IMR-90 (cell line): ENCODE data around the gene ME3. TPM values are rescaled to one million over a fixed set of nuclear protein-coding genes. Genes with fewer than 3 reads are reported as not detected.

Experiments used
- ATAC-seq: fragments of 200-7000 bp; cut with Tn5 transposase; 2 replicates; pipeline ENCODE4 v1.9.1; 2020; ENCODE audit warnings: low read depth, mild to moderate bottlenecking, moderate library complexity
- BruUV-seq: library from RNA; stranded (reverse); fragments of 400-500 nt; replicated peaks from 2 replicates; lab custom pipeline; 2021; lab: Mats Ljungman, UMichigan
- CTCF ChIA-PET: fragments of 300-600 bp; formaldehyde crosslinking; extraction: SDS; loops from one replicate; lab custom pipeline; 2021; ENCODE audit warnings: antibody characterized with exemption; lab: Yijun Ruan, JAX
- POLR2A ChIA-PET: fragments of 300-600 bp; sonication (Branson Sonifier 250); formaldehyde crosslinking; loops from one replicate; lab custom pipeline; 2022; ENCODE audit warnings: antibody characterized with exemption; ENCODE audit not compliant: unreplicated experiment; lab: Charles Lee
- DNase-seq: peaks from one replicate; pipeline ENCODE4 v3.0.0; 2013
- H2AFZ ChIP-seq: replicated peaks from 2 replicates; pipeline ENCODE3; 2013; ENCODE audit warnings: low read length, mild to moderate bottlenecking; ENCODE audit not compliant: poor library complexity
- H2AK5ac ChIP-seq: 2 replicates; pipeline ENCODE4 v1.6.1; 2013; ENCODE audit warnings: low read depth, low read length, inconsistent platforms
- H2AK9ac ChIP-seq: replicated peaks from 2 replicates; pipeline ENCODE3; 2013; ENCODE audit warnings: mild to moderate bottlenecking, low read depth, low read length, moderate library complexity; ENCODE audit not compliant: poor library complexity
- H2BK120ac ChIP-seq: 2 replicates; pipeline ENCODE4 v1.6.1; 2013; ENCODE audit warnings: low read depth, low read length, inconsistent platforms
- H2BK15ac ChIP-seq: 3 replicates; pipeline ENCODE4 v1.6.1; 2013; ENCODE audit warnings: low read depth, low read length, inconsistent platforms
- H2BK20ac ChIP-seq: 2 replicates; pipeline ENCODE4 v1.6.1; 2013; ENCODE audit warnings: low read depth, mild to moderate bottlenecking, inconsistent platforms, low read length, moderate library complexity
- H2BK5ac ChIP-seq: 2 replicates; pipeline ENCODE4 v1.6.1; 2013; ENCODE audit warnings: mild to moderate bottlenecking, low read depth, low read length, inconsistent platforms; ENCODE audit not compliant: poor library complexity, severe bottlenecking
- H3K14ac ChIP-seq: replicated peaks from 2 replicates; pipeline ENCODE4 v1.6.1; 2013; ENCODE audit warnings: low read depth, low read length, inconsistent platforms
- H3K18ac ChIP-seq: 2 replicates; pipeline ENCODE4 v1.6.1; 2013; ENCODE audit warnings: low read depth, low read length, control low read depth
- H3K23ac ChIP-seq: 2 replicates; pipeline ENCODE4 v1.6.1; 2013; ENCODE audit warnings: low read depth, low read length, inconsistent platforms
- H3K27ac ChIP-seq: 2 replicates; pipeline ENCODE4 v1.5.1; 2013; ENCODE audit warnings: mild to moderate bottlenecking, control low read depth, low read length; ENCODE audit not compliant: insufficient read depth
- H3K27me3 ChIP-seq: 2 replicates; pipeline ENCODE4 v1.6.1; 2013; ENCODE audit warnings: low read length; ENCODE audit not compliant: control insufficient read depth, insufficient read depth
- H3K36me3 ChIP-seq: 2 replicates; pipeline ENCODE4 v1.6.1; 2013; ENCODE audit warnings: low read length, mixed read lengths; ENCODE audit not compliant: control insufficient read depth, insufficient read depth
- H3K4ac ChIP-seq: 2 replicates; pipeline ENCODE4 v1.6.1; 2013; ENCODE audit warnings: low read depth, low read length, inconsistent platforms
- H3K4me1 ChIP-seq: 2 replicates; pipeline ENCODE4 v1.6.1; 2013; ENCODE audit warnings: low read length, mixed read lengths; ENCODE audit not compliant: control insufficient read depth, insufficient read depth
- H3K4me2 ChIP-seq: 2 replicates; pipeline ENCODE4 v1.6.1; 2013; ENCODE audit warnings: low read depth, mild to moderate bottlenecking, control low read depth, low read length, moderate library complexity
- H3K4me3 ChIP-seq: 2 replicates; pipeline ENCODE4 v1.5.1; 2013; ENCODE audit warnings: low read depth, mild to moderate bottlenecking, control low read depth, low read length, moderate library complexity; ENCODE audit not compliant: insufficient read depth
- H3K56ac ChIP-seq: 2 replicates; pipeline ENCODE4 v1.6.1; 2013; ENCODE audit warnings: low read length, inconsistent platforms; ENCODE audit not compliant: insufficient read depth; ENCODE audit errors: extremely low read depth
- H3K79me1 ChIP-seq, 2 experiments: 2 replicates each; pipeline ENCODE4 v1.6.1; 2013; ENCODE audit warnings: low read length in 2 of 2, inconsistent platforms in 1 of 2, low read depth in 1 of 2
- H3K9ac ChIP-seq: 2 replicates; pipeline ENCODE4 v1.6.1; 2013; ENCODE audit warnings: low read depth, low read length, control low read depth
- H3K9me1 ChIP-seq: 2 replicates; pipeline ENCODE4 v1.6.1; 2013; ENCODE audit warnings: low read length, inconsistent platforms; ENCODE audit not compliant: insufficient read depth
- H3K9me3 ChIP-seq: 2 replicates; pipeline ENCODE4 v1.6.1; 2013; ENCODE audit warnings: low read length; ENCODE audit not compliant: control insufficient read depth, insufficient read depth
- H4K20me1 ChIP-seq: 2 replicates; pipeline ENCODE4 v1.6.1; 2013; ENCODE audit warnings: low read length, inconsistent platforms; ENCODE audit not compliant: insufficient read depth
- H4K5ac ChIP-seq: 2 replicates; pipeline ENCODE4 v1.6.1; 2013; ENCODE audit warnings: mild to moderate bottlenecking, low read depth, low read length, control low read depth
- H4K8ac ChIP-seq, 2 experiments: 2 replicates each; pipeline ENCODE4 v1.6.1; 2013; ENCODE audit warnings: low read depth in 2 of 2, low read length in 2 of 2, control low read depth in 1 of 2, inconsistent platforms in 1 of 2
- H4K91ac ChIP-seq: 2 replicates; pipeline ENCODE4 v1.6.1; 2013; ENCODE audit warnings: low read depth, low read length, inconsistent platforms; ENCODE audit not compliant: insufficient read depth
- BHLHE40 ChIP-seq: fragments of 150-350 bp; IDR thresholded peaks from 2 replicates; pipeline ENCODE4 v1.6.1; 2016; ENCODE audit warnings: mild to moderate bottlenecking, low read depth, low read length
- CEBPB ChIP-seq: IDR thresholded peaks from 2 replicates; pipeline ENCODE4 v1.6.1; 2012; ENCODE audit warnings: low read depth, low read length, improper control_type of control experiment
- CHD1 ChIP-seq: IDR thresholded peaks from 2 replicates; pipeline ENCODE4 v1.6.1; 2012; ENCODE audit warnings: low read depth, low read length, improper control_type of control experiment
- CTCF ChIP-seq: conservative IDR thresholded peaks from 2 replicates; pipeline ENCODE4 v1.5.1; 2012; ENCODE audit warnings: mild to moderate bottlenecking, low read depth, low read length, improper control_type of control experiment
- ELK1 ChIP-seq: fragments of 150-350 bp; IDR thresholded peaks from 2 replicates; pipeline ENCODE4 v1.6.1; 2016; ENCODE audit warnings: low read depth, mild to moderate bottlenecking, low read length, moderate library complexity, borderline replicate concordance
- MAFK ChIP-seq: IDR thresholded peaks from 2 replicates; pipeline ENCODE4 v1.6.1; 2012; ENCODE audit warnings: low read depth, low read length, improper control_type of control experiment
- POLR2A ChIP-seq: IDR thresholded peaks from 2 replicates; pipeline ENCODE4 v1.6.1; 2012; ENCODE audit warnings: mild to moderate bottlenecking, low read depth, low read length
- RAD21 ChIP-seq: IDR thresholded peaks from 2 replicates; pipeline ENCODE4 v1.6.1; 2012; ENCODE audit warnings: low read length, improper control_type of control experiment
- RFX5 ChIP-seq: IDR thresholded peaks from 2 replicates; pipeline ENCODE4 v1.8.0; 2012; ENCODE audit warnings: low read depth, mild to moderate bottlenecking, low read length, moderate library complexity
- SMC3 ChIP-seq: fragments of 150-350 bp; IDR thresholded peaks from 2 replicates; pipeline ENCODE4 v1.6.1; 2016; ENCODE audit warnings: low read depth, mild to moderate bottlenecking, antibody characterized with exemption, low read length, moderate library complexity
- USF2 ChIP-seq: fragments of 150-350 bp; IDR thresholded peaks from 2 replicates; pipeline ENCODE4 v1.6.1; 2017; ENCODE audit warnings: mild to moderate bottlenecking, antibody characterized with exemption, low read length, low read depth
- WGBS, 2 experiments: methylation state at CpG; one replicate each; pipeline versions ENCODE4 v1.1.5 to v1.1.7; 2013; ENCODE audit warnings: missing lambda C conversion rate in 2 of 2; ENCODE audit not compliant: insufficient read length in 1 of 2; ENCODE audit errors: extremely low coverage in 2 of 2; 5-methylcytosine and 5-hydroxymethylcytosine counted together
- dilution Hi-C: fragments of 300-500 bp; cut with HindIII; formaldehyde crosslinking; loops from one replicate; pipeline ENCODE4 v1.14.3; 2018; ENCODE audit warnings: low sequenced_read_pairs; ENCODE audit not compliant: unreplicated experiment
- in situ Hi-C: fragments of 300-500 bp; cut with MboI; formaldehyde crosslinking; loops from 3 replicates; pipeline ENCODE4 v1.14.3; 2019; ENCODE audit warnings: low sequenced_read_pairs, inconsistent platforms, mixed read lengths
- intact Hi-C: fragments of 100-400 bp; cut with micrococcal nuclease; formaldehyde crosslinking; loops from 2 replicates; pipeline ENCODE4 v1.10.0; 2022
- polyA plus RNA-seq, 3 experiments: library from polyadenylated mRNA; depleted of rRNA; stranded (reverse); fragments of >200 nt; gene quantifications; 2 replicates each; pipeline ENCODE4 v1.2.3, GENCODE V29; 2012; ENCODE audit warnings: low replicate concordance in 1 of 3
- total RNA-seq: library from RNA; depleted of rRNA; stranded (reverse); fragments of >200 nt; gene quantifications from 2 replicates; pipeline ENCODE4 v1.2.3, GENCODE V29; 2012

The ME3 gene
- total and polyA plus RNA-seq, 2 of the 4 experiments (the other 2 are of a cell fraction) = 7.8 to 9.0 TPM

- H4K8ac ChIP-seq = no peak overlapping the region
- in situ Hi-C loops (no loop called here), intact Hi-C loops (no loop called here), dilution Hi-C loops (no loop called here)
- H3K4me1 ChIP-seq = peaks cover 6% of the 10 kb centered on the region
- no peak overlapping the region for H2BK5ac ChIP-seq
- no peak overlapping the region for H2BK120ac ChIP-seq
- no peaks in the 10 kb centered on the region for H3K27me3 ChIP-seq
- H3K14ac ChIP-seq = no peak overlapping the region
- no peaks in the 10 kb centered on the region for H4K20me1 ChIP-seq
- H3K9ac ChIP-seq = no peak overlapping the region
- H3K18ac ChIP-seq = no peak overlapping the region
- no peaks in the 10 kb centered on the region for H3K36me3 ChIP-seq
- no peak for DNase-seq
- H3K9me1 ChIP-seq = peaks cover 3% of the 10 kb centered on the region; the same call in 1 of the 2 replicates
- no peak overlapping the region for H3K56ac ChIP-seq
- TF ChIP-seq RFX5 (no peak), CEBPB (no peak), CHD1 (no peak), ELK1 (no peak), USF2 (no peak), RAD21 (no peak), SMC3 (no peak), CTCF (no peak), BHLHE40 (no peak), POLR2A (no peak), MAFK (no peak)
- no peak overlapping the region for H4K5ac ChIP-seq
- H2AK5ac ChIP-seq = no peak overlapping the region
- 0 out of 4 replicates have a peak, but pooled peaks cover 0 to 3% of the 10 kb centered on the region in 2 experiments for H3K79me1 ChIP-seq
- no peaks in the 10 kb centered on the region for H3K9me3 ChIP-seq
- no peak overlapping the region for H3K4ac ChIP-seq
- no peak overlapping the region for H3K27ac ChIP-seq
- H4K91ac ChIP-seq = no peak overlapping the region
- ATAC-seq = no peak
- WGBS, 2 experiments = 83% methylated on average over 1 of the region's 3 CpGs; no CpG with 5 or more reads in 1 of the 2 experiments
- no TSS peak for BruUV-seq
- POLR2A ChIA-PET = no interaction called here
- H2BK20ac ChIP-seq = no peak overlapping the region
- H3K4me2 ChIP-seq = no peak overlapping the region
- no peak overlapping the region for H3K23ac ChIP-seq
- no peak overlapping the region for H2AK9ac ChIP-seq
- CTCF ChIA-PET = no interaction called here
- H2BK15ac ChIP-seq = no peak overlapping the region
- no peak overlapping the region for H2AFZ ChIP-seq
- H3K4me3 ChIP-seq = no peak overlapping the region
Measured at GRCh38 chr11:86663291-86663690, 9.1 kb downstream of the ME3 start.
